ENCODE results near the gene RBFOX2. TPM values are rescaled to one million over a fixed set of nuclear protein-coding genes. Genes with fewer than 3 reads are reported as not detected.

The RBFOX2 gene
- total and polyA plus RNA-seq, 2 of the 8 experiments (the other 6 are each of a cell fraction or from before 2014, with no cell fraction given), result 121 to 122 TPM

DNA sequence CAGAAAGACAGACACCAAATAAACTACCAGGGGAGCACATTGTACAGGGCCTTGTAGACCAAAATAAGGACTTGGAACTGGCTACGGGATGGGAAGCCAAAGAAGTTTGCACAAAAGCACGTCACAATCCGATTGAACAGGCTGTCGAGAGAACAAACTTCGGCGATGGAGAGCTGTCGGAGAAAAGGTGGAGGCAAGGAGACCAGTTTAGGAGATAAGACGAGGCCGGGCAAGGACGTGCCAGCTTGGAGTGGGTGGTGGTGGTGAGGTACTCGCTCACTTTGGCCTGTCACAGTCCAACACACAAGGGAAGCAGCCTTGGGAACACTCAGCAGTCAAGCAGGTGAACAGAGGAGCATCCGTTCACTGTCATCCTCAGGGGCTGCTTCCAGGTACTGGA lies 291.9 kb downstream of the RBFOX2 start:
- Histone ChIP-seq H3K36me3 (ENCODE audit: control insufficient read depth in 2 of 4, insufficient read depth in 4 of 4, low read length in 3 of 4) (peaks cover 0 to 8% (median 3%) of the 10 kb centered on the region in 4 experiments; a peak in 3 of 8 replicates), H4K8ac (ENCODE audit: extremely low read depth, insufficient read depth, low read length) (no peak overlapping the region), H3K4me3 (ENCODE audit: extremely low read depth in 1 of 4, insufficient read depth in 2 of 4, low read depth in 3 of 4, low read length in 4 of 4) (no peak overlapping the region), H3K9ac (replicated peaks in 1 of 4; ENCODE audit: extremely low read depth in 1 of 4, low read depth in 3 of 4, low read length in 3 of 4) (no peak overlapping the region), H3K18ac (ENCODE audit: extremely low read depth, low read length) (no peak overlapping the region), H3K27ac (ENCODE audit: low read depth, low read length) (no peak overlapping the region; the same call in 1 of the 2 replicates), H3K4ac (replicated peaks; ENCODE audit: insufficient read length, low read depth, low read length) (no peak overlapping the region), H3K14ac (ENCODE audit: insufficient read length) (no peak overlapping the region), H2BK120ac (replicated peaks; ENCODE audit: low read depth, low read length) (no peak overlapping the region), H4K5ac (ENCODE audit: insufficient read length, low read depth, low read length) (no peak overlapping the region), H3K27me3 (replicated peaks in 1 of 4; ENCODE audit: control insufficient read depth in 3 of 4, extremely low read depth in 1 of 4, insufficient read depth in 3 of 4, low read length in 3 of 4) (no peaks in the 10 kb centered on the region), H3K9me3 (ENCODE audit: insufficient read depth in 2 of 2, low read depth in 1 of 2, low read length in 1 of 2) (peaks cover 3 to 8% of the 10 kb centered on the region in 2 experiments; a peak in 3 of 4 replicates), H4K20me1 (replicated peaks in 1 of 2; ENCODE audit: control insufficient read depth in 1 of 2, insufficient read depth in 2 of 2, low read length in 2 of 2) (no peaks in the 10 kb centered on the region), H3K79me2 (ENCODE audit: control insufficient read depth in 1 of 2, insufficient read depth in 2 of 2, low read length in 2 of 2) (no peaks in the 10 kb centered on the region), H2AK5ac (ENCODE audit: low read depth, low read length) (0 out of 2 replicates have a peak overlapping the region, but pooled peaks have one; percentile 13), H2BK15ac (ENCODE audit: low read length) (no peak overlapping the region), H2BK12ac (ENCODE audit: low read depth, low read length) (no peak overlapping the region), H2BK5ac (ENCODE audit: low read depth, low read length) (peak overlapping the region; percentile 35; the same call in 1 of the 2 replicates), H2AFZ (ENCODE audit: low read length) (no peak overlapping the region), H3K4me2 (ENCODE audit: insufficient read depth in 1 of 2, low read depth in 2 of 2, low read length in 2 of 2) (no peak overlapping the region), H3K23ac (ENCODE audit: insufficient read length) (no peak overlapping the region), H4K91ac (replicated peaks; ENCODE audit: insufficient read length, low read length) (no peak overlapping the region), H3K79me1 (ENCODE audit: low read depth, low read length) (no peaks in the 10 kb centered on the region), H2BK20ac (ENCODE audit: low read length) (no peak overlapping the region), H3K56ac (replicated peaks; ENCODE audit: insufficient read length, low read depth, low read length) (no peak overlapping the region), H3K23me2 (ENCODE audit: low read depth, low read length) (0 out of 2 replicates have a peak, but pooled peaks cover 3% of the 10 kb centered on the region), H3K4me1 (replicated peaks in 1 of 4; ENCODE audit: control insufficient read depth in 3 of 4, insufficient read depth in 4 of 4, low read length in 3 of 4) (no peaks in the 10 kb centered on the region)
- peak; percentile 42; the same call in 1 of the 2 replicates for TF ChIP-seq POLR2AphosphoS5 (IDR thresholded peaks at IDR 0.05; ENCODE audit: low read depth, low read length)
- TF ChIP-seq SRF (IDR thresholded peaks at IDR 0.05; ENCODE audit: low read depth, low read length), result no peak
- TF ChIP-seq TAF1 (IDR thresholded peaks at IDR 0.05; ENCODE audit: low read depth, low read length), result no peak
- 94% methylated on average over 12 of the region's 12 CpGs; no CpG with 5 or more reads in 1 of the 2 experiments for WGBS, 2 experiments (ENCODE audit: extremely low coverage in 1 of 2, insufficient coverage in 1 of 2, insufficient read length in 1 of 2, insufficient replicate concordance in 2 of 2, low coverage in 1 of 2, low lambda C conversion rate in 2 of 2, missing lambda C conversion rate in 1 of 2)
- DNase-seq (ENCODE audit: low read depth in 1 of 2, low spot score in 2 of 2), result no peak
- POLR2A ChIA-PET (ENCODE audit: partially characterized antibody), result interaction anchor here (1.8 kb wide), 1 partner anchor 14 kb away, joined by 8 read pairs; no protein-coding TSS in a partner anchor
- CTCF ChIA-PET (ENCODE audit: partially characterized antibody), result interaction anchor here (1.1 to 1.6 kb wide), 2 partner anchors 10 to 329 kb away, joined by 3 to 4 read pairs; no protein-coding TSS in a partner anchor
- no peak for FAIRE-seq

Measured in H1 (cell line).